ENCODE measurements around the gene UBN1.

DNA sequence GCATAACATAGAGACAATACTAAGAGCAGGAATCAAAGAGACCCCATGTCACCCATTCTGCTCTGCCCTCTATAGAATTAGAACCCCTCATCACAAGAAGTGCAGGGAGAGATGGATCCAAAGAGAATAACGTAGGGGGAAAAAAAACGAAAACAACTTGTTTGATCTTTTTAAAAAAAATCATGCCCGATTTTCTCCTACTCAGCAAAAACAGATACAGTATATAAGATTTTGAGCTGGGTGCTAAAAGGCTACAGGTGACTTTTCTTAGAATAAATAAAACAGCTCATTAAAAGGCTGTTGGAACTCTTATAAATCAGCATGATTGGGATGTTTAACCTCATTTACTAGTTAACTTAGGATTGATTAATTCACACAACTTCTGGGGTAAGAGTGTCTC is 17.4 kb downstream of the UBN1 start:
- TF ChIP-seq, protein P1, sequence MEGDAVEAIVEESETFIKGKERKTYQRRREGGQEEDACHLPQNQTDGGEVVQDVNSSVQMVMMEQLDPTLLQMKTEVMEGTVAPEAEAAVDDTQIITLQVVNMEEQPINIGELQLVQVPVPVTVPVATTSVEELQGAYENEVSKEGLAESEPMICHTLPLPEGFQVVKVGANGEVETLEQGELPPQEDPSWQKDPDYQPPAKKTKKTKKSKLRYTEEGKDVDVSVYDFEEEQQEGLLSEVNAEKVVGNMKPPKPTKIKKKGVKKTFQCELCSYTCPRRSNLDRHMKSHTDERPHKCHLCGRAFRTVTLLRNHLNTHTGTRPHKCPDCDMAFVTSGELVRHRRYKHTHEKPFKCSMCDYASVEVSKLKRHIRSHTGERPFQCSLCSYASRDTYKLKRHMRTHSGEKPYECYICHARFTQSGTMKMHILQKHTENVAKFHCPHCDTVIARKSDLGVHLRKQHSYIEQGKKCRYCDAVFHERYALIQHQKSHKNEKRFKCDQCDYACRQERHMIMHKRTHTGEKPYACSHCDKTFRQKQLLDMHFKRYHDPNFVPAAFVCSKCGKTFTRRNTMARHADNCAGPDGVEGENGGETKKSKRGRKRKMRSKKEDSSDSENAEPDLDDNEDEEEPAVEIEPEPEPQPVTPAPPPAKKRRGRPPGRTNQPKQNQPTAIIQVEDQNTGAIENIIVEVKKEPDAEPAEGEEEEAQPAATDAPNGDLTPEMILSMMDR (IDR thresholded peaks at IDR 0.05; ENCODE audit: borderline replicate concordance, extremely low read depth, low read length, poor library complexity, severe bottlenecking): no peak
- TF ChIP-seq EZH2 (IDR thresholded peaks at IDR 0.05; ENCODE audit: borderline replicate concordance, low read depth, low read length, severe bottlenecking): no peak

Data from DND-41 (cell line).